ENCODE measurements around the gene UNG. TPM values are rescaled to one million over a fixed set of nuclear protein-coding genes. Genes with fewer than 3 reads are reported as not detected.

The UNG gene
- total and polyA plus RNA-seq, 2 of the 8 experiments (the other 6 are each of a cell fraction or from before 2014, with no cell fraction given), result 71.6 to 163 TPM

DNA sequence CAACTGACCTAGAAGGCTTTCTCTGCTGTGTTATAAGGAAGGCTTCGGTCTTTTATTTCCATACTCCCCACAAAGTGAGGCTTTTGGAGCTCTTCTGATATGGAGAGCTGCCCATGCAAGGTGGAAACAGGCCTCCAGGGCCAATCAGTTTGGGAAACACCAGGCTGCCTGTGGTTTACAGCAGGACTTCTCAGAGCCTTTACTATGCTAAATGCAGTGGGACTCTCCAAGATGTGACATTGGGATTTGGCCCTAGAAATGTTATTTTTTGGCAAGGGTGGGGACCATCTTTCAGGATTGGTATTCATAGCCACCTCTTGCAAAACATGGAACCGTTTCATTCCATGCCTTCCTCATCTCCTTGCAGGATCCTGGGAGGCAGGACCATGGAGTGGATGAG is 22.7 kb downstream of the UNG start:
- H4K20me1 ChIP-seq (replicated peaks in 1 of 2; ENCODE audit: control insufficient read depth in 1 of 2, insufficient read depth in 2 of 2, low read length in 2 of 2), result no peaks in the 10 kb centered on the region
- H3K23me2 ChIP-seq (ENCODE audit: low read depth, low read length), result no peaks in the 10 kb centered on the region
- no peak for DNase-seq (ENCODE audit: low read depth in 1 of 2, low spot score in 2 of 2)
- H3K9me3 ChIP-seq (ENCODE audit: insufficient read depth in 2 of 2, low read depth in 1 of 2, low read length in 1 of 2), result no peaks in the 10 kb centered on the region
- no peak overlapping the region for H3K23ac ChIP-seq (ENCODE audit: insufficient read length)
- CTCF ChIA-PET (ENCODE audit: partially characterized antibody), result interaction anchor here (0.6 to 5.0 kb wide), 6 partner anchors 8 to 473 kb away, joined by 3 to 29 read pairs (median 3); no protein-coding TSS in a partner anchor
- H2BK20ac ChIP-seq (ENCODE audit: low read length), result no peak overlapping the region
- no peak overlapping the region for H3K18ac ChIP-seq (ENCODE audit: extremely low read depth, low read length)
- H4K8ac ChIP-seq (ENCODE audit: extremely low read depth, insufficient read depth, low read length), result no peak overlapping the region
- no peaks in the 10 kb centered on the region; a peak in 1 of 7 replicates for H3K27me3 ChIP-seq (replicated peaks in 1 of 4; ENCODE audit: control insufficient read depth in 3 of 4, extremely low read depth in 1 of 4, insufficient read depth in 3 of 4, low read length in 3 of 4)
- H2BK120ac ChIP-seq (replicated peaks; ENCODE audit: low read depth, low read length), result no peak overlapping the region
- H3K4me3 ChIP-seq (ENCODE audit: extremely low read depth in 1 of 4, insufficient read depth in 2 of 4, low read depth in 3 of 4, low read length in 4 of 4), result no peak overlapping the region
- H4K5ac ChIP-seq (ENCODE audit: insufficient read length, low read depth, low read length), result no peak overlapping the region
- H3K56ac ChIP-seq (replicated peaks; ENCODE audit: insufficient read length, low read depth, low read length), result no peak overlapping the region
- H4K91ac ChIP-seq (replicated peaks; ENCODE audit: insufficient read length, low read length), result no peak overlapping the region
- no peaks in the 10 kb centered on the region for H3K79me1 ChIP-seq (ENCODE audit: low read depth, low read length)
- POLR2A ChIA-PET (ENCODE audit: partially characterized antibody), result interaction anchor here (0.9 kb wide), 1 partner anchor 17 kb away, joined by 5 read pairs; no protein-coding TSS in a partner anchor
- H3K4me1 ChIP-seq (replicated peaks in 1 of 4; ENCODE audit: control insufficient read depth in 3 of 4, insufficient read depth in 4 of 4, low read length in 3 of 4), result peaks cover 2 to 9% (median 5%) of the 10 kb centered on the region in 4 experiments; a peak in 4 of 7 replicates
- H2BK12ac ChIP-seq (ENCODE audit: low read depth, low read length), result no peak overlapping the region
- no peaks in the 10 kb centered on the region for H3K36me3 ChIP-seq (ENCODE audit: control insufficient read depth in 2 of 4, insufficient read depth in 4 of 4, low read length in 3 of 4)
- H3K4ac ChIP-seq (replicated peaks; ENCODE audit: insufficient read length, low read depth, low read length), result no peak overlapping the region
- H3K9ac ChIP-seq (replicated peaks in 1 of 4; ENCODE audit: extremely low read depth in 1 of 4, low read depth in 3 of 4, low read length in 3 of 4), result no peak overlapping the region
- 95% methylated on average over 2 of the region's 2 CpGs; no CpG with 5 or more reads in 1 of the 2 experiments for WGBS, 2 experiments (ENCODE audit: extremely low coverage in 1 of 2, insufficient coverage in 1 of 2, insufficient read length in 1 of 2, insufficient replicate concordance in 2 of 2, low coverage in 1 of 2, low lambda C conversion rate in 2 of 2, missing lambda C conversion rate in 1 of 2)
- no peak for FAIRE-seq
- H2BK5ac ChIP-seq (ENCODE audit: low read depth, low read length), result no peak overlapping the region
- H2AFZ ChIP-seq (ENCODE audit: low read length), result no peak overlapping the region
- no peak overlapping the region for H3K27ac ChIP-seq (ENCODE audit: low read depth, low read length)
- H2AK5ac ChIP-seq (ENCODE audit: low read depth, low read length), result no peak overlapping the region
- no peak overlapping the region for H3K14ac ChIP-seq (ENCODE audit: insufficient read length)
- no peak overlapping the region for H3K4me2 ChIP-seq (ENCODE audit: insufficient read depth in 1 of 2, low read depth in 2 of 2, low read length in 2 of 2)
- no peak overlapping the region for H2BK15ac ChIP-seq (ENCODE audit: low read length)
- H3K79me2 ChIP-seq (ENCODE audit: control insufficient read depth in 1 of 2, insufficient read depth in 2 of 2, low read length in 2 of 2), result no peaks in the 10 kb centered on the region
- TF ChIP-seq TAF1 (IDR thresholded peaks at IDR 0.05; ENCODE audit: low read depth, low read length) (no peak), SIX5 (IDR thresholded peaks at IDR 0.05; ENCODE audit: low read depth, low read length) (no peak), HDAC2 (IDR thresholded peaks at IDR 0.05; ENCODE audit: borderline replicate concordance in 1 of 2, low read depth in 2 of 2, low read length in 2 of 2) (no peak), RFX5 (IDR thresholded peaks at IDR 0.05; ENCODE audit: borderline replicate concordance, low read depth, low read length) (no peak), SRF (IDR thresholded peaks at IDR 0.05; ENCODE audit: low read depth, low read length) (no peak), SIRT6 (IDR thresholded peaks at IDR 0.05; ENCODE audit: low read length) (no peak), ZNF274 (IDR thresholded peaks at IDR 0.05; ENCODE audit: borderline replicate concordance, extremely low read depth, low read length) (no peak), TCF12 (IDR thresholded peaks at IDR 0.05; ENCODE audit: low read depth, low read length) (no peak), BCL11A (IDR thresholded peaks at IDR 0.05; ENCODE audit: low read depth in 2 of 2, low read length in 2 of 2) (no peak), CTBP2 (IDR thresholded peaks at IDR 0.05; ENCODE audit: borderline replicate concordance, insufficient read depth, insufficient read length, low read length) (no peak), EZH2 (IDR thresholded peaks at IDR 0.05; ENCODE audit: low read depth, low read length, severe bottlenecking) (no peak), CHD2 (IDR thresholded peaks at IDR 0.05; ENCODE audit: low read length) (no peak)
- TF ChIP-seq, protein P1, sequence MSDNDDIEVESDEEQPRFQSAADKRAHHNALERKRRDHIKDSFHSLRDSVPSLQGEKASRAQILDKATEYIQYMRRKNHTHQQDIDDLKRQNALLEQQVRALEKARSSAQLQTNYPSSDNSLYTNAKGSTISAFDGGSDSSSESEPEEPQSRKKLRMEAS (IDR thresholded peaks at IDR 0.05), result no peak
- TF ChIP-seq, protein P2, sequence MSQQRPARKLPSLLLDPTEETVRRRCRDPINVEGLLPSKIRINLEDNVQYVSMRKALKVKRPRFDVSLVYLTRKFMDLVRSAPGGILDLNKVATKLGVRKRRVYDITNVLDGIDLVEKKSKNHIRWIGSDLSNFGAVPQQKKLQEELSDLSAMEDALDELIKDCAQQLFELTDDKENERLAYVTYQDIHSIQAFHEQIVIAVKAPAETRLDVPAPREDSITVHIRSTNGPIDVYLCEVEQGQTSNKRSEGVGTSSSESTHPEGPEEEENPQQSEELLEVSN (IDR thresholded peaks at IDR 0.05), result no peak
